Prostate gland (tissue), 2 donors: ENCODE results near the gene TNNI3K.

Experiments
- CTCF ChIP-seq, 4 experiments: fragments of 200-600 bp in 2 of 4; fragments of 450-650 bp in 2 of 4; sonication (generic) in 2 of 4; IDR thresholded peaks; 1 replicate in 3 of 4; 2 replicates in 1 of 4; pipeline ENCODE4 v1.5.1; 2016 to 2019; ENCODE audit warnings: antibody characterized with exemption in 4 of 4, mild to moderate bottlenecking in 2 of 4, moderate library complexity in 2 of 4
- POLR2AphosphoS5 ChIP-seq: sonication (generic); formaldehyde crosslinking; IDR thresholded peaks from one replicate; pipeline ENCODE4 v1.6.1; 2017; ENCODE audit warnings: antibody characterized with exemption

GRCh38 chr1:74235153-74235552, at the start of gene TNNI3K:
- TF ChIP-seq CTCF (IDR thresholded peaks at IDR 0.05) (no peak), POLR2AphosphoS5 (no peak)
